K562 (cell line): Measurements from ENCODE around the gene DERL3. TPM values are rescaled to one million over a fixed set of nuclear protein-coding genes. Genes with fewer than 3 reads are reported as not detected.
A peak's percentile ranks its signal among the peaks of the same experiment; 100 is the strongest.

ENCODE experiments used
- BRD9 ChIP-seq: fragments of 450-650 bp; IDR thresholded peaks from 2 replicates; pipeline ENCODE4 v1.6.1; 2018; ENCODE audit warnings: low read depth; ENCODE audit not compliant: partially characterized antibody
- CLOCK ChIP-seq: fragments of 250-450 bp; sonication (Bioruptor Pico); IDR thresholded peaks from 2 replicates; pipeline ENCODE4 v1.4.0; 2020; ENCODE audit warnings: mild to moderate bottlenecking, moderate library complexity, borderline replicate concordance
- FOXA1 ChIP-seq: fragments of 450-650 bp; IDR thresholded peaks from 2 replicates; pipeline ENCODE4 v1.6.1; 2016; ENCODE audit warnings: mild to moderate bottlenecking, borderline replicate concordance
- NFYB ChIP-seq: IDR thresholded peaks from 2 replicates; pipeline ENCODE4 v1.6.1; 2011; ENCODE audit warnings: mild to moderate bottlenecking, moderate library complexity; ENCODE audit not compliant: insufficient read length; ENCODE audit errors: extremely low read depth
- SRSF1 ChIP-seq: fragments of 200-400 bp; formaldehyde crosslinking; IDR thresholded peaks from 2 replicates; pipeline ENCODE4 v1.6.1; 2017; ENCODE audit warnings: mild to moderate bottlenecking, low read depth, low read length, moderate library complexity
- TCF15 ChIP-seq: fragments of 250-450 bp; sonication (Bioruptor Pico); IDR thresholded peaks from 2 replicates; pipeline ENCODE4 v1.8.0; 2022; ENCODE audit warnings: moderate library complexity, mild to moderate bottlenecking, inconsistent platforms
- THRA ChIP-seq: fragments of 450-650 bp; IDR thresholded peaks from 2 replicates; pipeline ENCODE4 v1.6.1; 2017; ENCODE audit warnings: mild to moderate bottlenecking, moderate library complexity
- ZNF507 ChIP-seq: conservative IDR thresholded peaks from 2 replicates; pipeline ENCODE4 v1.6.1; 2017; ENCODE audit warnings: missing genetic modification characterization, missing compliant biosample characterization
- ZNF551 ChIP-seq: fragments of 250-450 bp; sonication (Bioruptor Pico); IDR thresholded peaks from 2 replicates; pipeline ENCODE4 v1.5.0; 2021; ENCODE audit warnings: mild to moderate bottlenecking, moderate library complexity
- polyA plus RNA-seq, 8 experiments: library from polyadenylated mRNA; depleted of rRNA in 4 of 8; stranded (reverse) in 5 of 8; unstranded in 3 of 8; fragments of >200 nt; fragmentation: Nextera tagmentation in 2 of 8; fragmentation: Illumina TruSeq in 1 of 8; extraction: Ambion mirVana in 2 of 8; extraction: Trizol in 1 of 8; gene quantifications; 2 replicates each; pipeline versions ENCODE4 v1.2.1 to v1.2.3, GENCODE V29; 2011 to 2014; ENCODE audit warnings: inconsistent platforms in 1 of 8, missing spikeins in 1 of 8
- total RNA-seq, 7 experiments: library from RNA; depleted of rRNA in 6 of 7; stranded (reverse); fragments of >200 nt in 6 of 7; fragmentation: Illumina TruSeq in 2 of 7; extraction: Trizol in 2 of 7; gene quantifications; 2 replicates each; pipeline versions ENCODE4 v1.2.1 to v1.2.3, GENCODE V29; 2011 to 2021; ENCODE audit warnings: low replicate concordance in 1 of 7
- TF ChIP-seq, protein P1 (sequence below): IDR thresholded peaks from 2 replicates; pipeline ENCODE4 v1.6.1; 2011; ENCODE audit warnings: borderline replicate concordance, low read depth, mild to moderate bottlenecking, moderate library complexity, low read length; ENCODE audit not compliant: insufficient read depth, poor library complexity, severe bottlenecking
- TF ChIP-seq, protein P2 (sequence below), 2 experiments: IDR thresholded peaks; 2 replicates each; pipeline ENCODE4 v1.6.1; 2012; ENCODE audit warnings: improper control_type of control experiment in 2 of 2, low read depth in 2 of 2, low read length in 2 of 2, borderline replicate concordance in 1 of 2
- TF ChIP-seq, protein P3 (sequence below), 2 experiments: fragments of 250-450 bp in 1 of 2; fragments of 450-650 bp in 1 of 2; sonication (Bioruptor Pico) in 1 of 2; IDR thresholded peaks; 2 replicates each; pipeline versions ENCODE4 v1.6.1 to v1.8.0; 2016 to 2021; ENCODE audit warnings: mild to moderate bottlenecking in 2 of 2, moderate library complexity in 2 of 2, missing compliant biosample characterization in 1 of 2, missing genetic modification characterization in 1 of 2

DERL3 gene
- total and polyA plus RNA-seq, 9 of the 15 experiments (the other 6 are each of a cell fraction or from before 2014, with no cell fraction given), result 1.3 to 12.4 (median 4.8) TPM

DNA sequence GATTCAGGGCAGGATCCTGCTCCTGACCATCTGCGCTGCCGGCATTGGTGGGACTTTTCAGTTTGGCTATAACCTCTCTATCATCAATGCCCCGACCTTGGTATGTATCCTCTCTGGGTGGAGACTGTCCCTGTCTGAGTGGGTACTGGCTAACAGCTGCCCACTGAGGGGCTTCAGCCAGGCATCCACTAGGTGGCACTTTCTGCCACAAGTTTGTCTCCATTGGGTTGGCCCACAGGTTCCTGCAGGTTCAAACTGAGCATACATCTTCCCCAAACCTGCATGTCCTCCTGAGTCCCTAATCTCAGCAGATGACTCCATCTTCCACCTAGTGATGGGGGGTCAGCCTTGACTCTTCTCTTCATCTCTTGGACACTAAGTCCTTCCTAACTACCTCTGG, 23.3 kb upstream of the DERL3 start (continued):
- TF ChIP-seq CLOCK (CRISPR knock-in tag) (no peak), BRD9 (no peak), NFYB (no peak), THRA (no peak), FOXA1 (no peak), ZNF507 (tag) (no peak), TCF15 (no peak), SRSF1 (no peak), ZNF551 (CRISPR knock-in tag) (no peak)
- TF ChIP-seq, protein P1, sequence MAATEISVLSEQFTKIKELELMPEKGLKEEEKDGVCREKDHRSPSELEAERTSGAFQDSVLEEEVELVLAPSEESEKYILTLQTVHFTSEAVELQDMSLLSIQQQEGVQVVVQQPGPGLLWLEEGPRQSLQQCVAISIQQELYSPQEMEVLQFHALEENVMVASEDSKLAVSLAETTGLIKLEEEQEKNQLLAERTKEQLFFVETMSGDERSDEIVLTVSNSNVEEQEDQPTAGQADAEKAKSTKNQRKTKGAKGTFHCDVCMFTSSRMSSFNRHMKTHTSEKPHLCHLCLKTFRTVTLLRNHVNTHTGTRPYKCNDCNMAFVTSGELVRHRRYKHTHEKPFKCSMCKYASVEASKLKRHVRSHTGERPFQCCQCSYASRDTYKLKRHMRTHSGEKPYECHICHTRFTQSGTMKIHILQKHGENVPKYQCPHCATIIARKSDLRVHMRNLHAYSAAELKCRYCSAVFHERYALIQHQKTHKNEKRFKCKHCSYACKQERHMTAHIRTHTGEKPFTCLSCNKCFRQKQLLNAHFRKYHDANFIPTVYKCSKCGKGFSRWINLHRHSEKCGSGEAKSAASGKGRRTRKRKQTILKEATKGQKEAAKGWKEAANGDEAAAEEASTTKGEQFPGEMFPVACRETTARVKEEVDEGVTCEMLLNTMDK, result peak; percentile 1
- TF ChIP-seq, protein P2, sequence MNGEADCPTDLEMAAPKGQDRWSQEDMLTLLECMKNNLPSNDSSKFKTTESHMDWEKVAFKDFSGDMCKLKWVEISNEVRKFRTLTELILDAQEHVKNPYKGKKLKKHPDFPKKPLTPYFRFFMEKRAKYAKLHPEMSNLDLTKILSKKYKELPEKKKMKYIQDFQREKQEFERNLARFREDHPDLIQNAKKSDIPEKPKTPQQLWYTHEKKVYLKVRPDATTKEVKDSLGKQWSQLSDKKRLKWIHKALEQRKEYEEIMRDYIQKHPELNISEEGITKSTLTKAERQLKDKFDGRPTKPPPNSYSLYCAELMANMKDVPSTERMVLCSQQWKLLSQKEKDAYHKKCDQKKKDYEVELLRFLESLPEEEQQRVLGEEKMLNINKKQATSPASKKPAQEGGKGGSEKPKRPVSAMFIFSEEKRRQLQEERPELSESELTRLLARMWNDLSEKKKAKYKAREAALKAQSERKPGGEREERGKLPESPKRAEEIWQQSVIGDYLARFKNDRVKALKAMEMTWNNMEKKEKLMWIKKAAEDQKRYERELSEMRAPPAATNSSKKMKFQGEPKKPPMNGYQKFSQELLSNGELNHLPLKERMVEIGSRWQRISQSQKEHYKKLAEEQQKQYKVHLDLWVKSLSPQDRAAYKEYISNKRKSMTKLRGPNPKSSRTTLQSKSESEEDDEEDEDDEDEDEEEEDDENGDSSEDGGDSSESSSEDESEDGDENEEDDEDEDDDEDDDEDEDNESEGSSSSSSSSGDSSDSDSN (IDR thresholded peaks at IDR 0.05; ENCODE audit: borderline replicate concordance in 1 of 2, low read depth in 2 of 2, low read length in 2 of 2), result no peak
- TF ChIP-seq, protein P3, sequence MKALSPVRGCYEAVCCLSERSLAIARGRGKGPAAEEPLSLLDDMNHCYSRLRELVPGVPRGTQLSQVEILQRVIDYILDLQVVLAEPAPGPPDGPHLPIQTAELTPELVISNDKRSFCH (CRISPR knock-in tag; IDR thresholded peaks at IDR 0.05), result no peak
- TF ChIP-seq, protein P3 (tag; IDR thresholded peaks at IDR 0.05), result no peak
